H1 (cell line): ENCODE measurements around the gene ACYP2. TPM values are rescaled to one million over a fixed set of nuclear protein-coding genes. Genes with fewer than 3 reads are reported as not detected.

Source experiments
- CHD7 ChIP-seq: fragments of 300-600 bp; sonication (generic); IDR thresholded peaks from 2 replicates; pipeline ENCODE4 v1.7.1; 2012; ENCODE audit warnings: low read length, moderate library complexity, mild to moderate bottlenecking, inconsistent platforms; ENCODE audit not compliant: insufficient replicate concordance
- CTBP2 ChIP-seq: IDR thresholded peaks from 2 replicates; pipeline ENCODE4 v1.7.0; 2011; ENCODE audit warnings: borderline replicate concordance, mild to moderate bottlenecking, moderate library complexity, mixed read lengths, low read length; ENCODE audit not compliant: insufficient read depth, insufficient read length
- HDAC2 ChIP-seq, 2 experiments: fragments of 300-600 bp in 1 of 2; sonication (generic) in 1 of 2; IDR thresholded peaks; 2 replicates each; pipeline ENCODE4 v1.6.1; 2011 to 2012; ENCODE audit warnings: low read depth in 2 of 2, low read length in 2 of 2, mild to moderate bottlenecking in 2 of 2, moderate library complexity in 2 of 2, borderline replicate concordance in 1 of 2, inconsistent platforms in 1 of 2
- POLR2AphosphoS5 ChIP-seq: IDR thresholded peaks from 2 replicates; pipeline ENCODE4 v1.6.1; 2011; ENCODE audit warnings: low read depth, low read length
- polyA plus RNA-seq, 7 experiments: library from polyadenylated mRNA; depleted of rRNA in 3 of 7; stranded (reverse) in 5 of 7; unstranded in 2 of 7; fragments of >200 nt in 5 of 7; fragments of 200-250 nt in 2 of 7; gene quantifications; 1 replicate in 5 of 7; 2 replicates in 1 of 7; 4 replicates in 1 of 7; pipeline versions ENCODE4 v1.2.1 to v1.2.3, GENCODE V29; 2011 to 2013; ENCODE audit warnings: missing spikeins in 2 of 7, mixed read lengths in 2 of 7
- total RNA-seq: library from RNA; stranded (reverse); fragmentation: NEBNext Ultra II Directional; extraction: Animal tissue kit (Norgen Biotek cat#: 25700); gene quantifications from 2 replicates; pipeline ENCODE4 v1.2.1, GENCODE V29; 2021

Gene ACYP2
- total and polyA plus RNA-seq, 2 of the 8 experiments (the other 6 are each of a cell fraction or from before 2014, with no cell fraction given), result 3.4 to 4.4 TPM

- TF ChIP-seq CTBP2, result no peak
- TF ChIP-seq HDAC2 (IDR thresholded peaks at IDR 0.05; ENCODE audit: borderline replicate concordance in 1 of 2, low read depth in 2 of 2, low read length in 2 of 2), result no peak
- TF ChIP-seq CHD7, result no peak
- TF ChIP-seq POLR2AphosphoS5, result no peak
Observed at GRCh38 chr2:54109848-54110247, 5.6 kb upstream of the ACYP2 start (continued).
